ENCODE measurements around the gene IFFO2.

The IFFO2 gene

GRCh38 chr1:18861082-18861481, 95.4 kb downstream of the IFFO2 start:
- no peak for TF ChIP-seq POLR2A (IDR thresholded peaks at IDR 0.05; ENCODE audit: low read depth, low read length)
- no peak for FAIRE-seq
- DNase-seq (ENCODE audit: insufficient read length, low spot score): no peak

DNA sequence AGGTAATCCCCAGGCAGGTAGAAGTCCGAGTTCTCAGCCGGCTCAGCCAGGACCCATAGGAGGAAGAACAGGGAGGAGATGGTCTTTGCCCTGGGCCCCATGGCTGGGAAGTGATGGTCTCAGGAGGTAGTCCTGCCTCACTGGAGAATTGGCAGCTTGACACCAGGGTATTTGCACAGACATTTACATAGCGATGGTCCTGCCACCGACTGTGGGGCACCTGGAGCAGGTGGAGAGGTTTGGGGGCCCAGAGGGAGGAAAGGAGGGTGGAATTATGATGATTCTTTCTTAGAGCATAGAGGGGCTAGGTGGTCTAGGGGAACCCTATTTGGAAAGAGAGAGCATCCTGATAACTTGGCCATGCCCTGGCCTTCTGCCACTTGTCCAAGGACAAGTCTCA, 96.9 kb downstream of the IFFO2 start, which contains the start of gene TAS1R2:
Gene TAS1R2 (minus strand): TSS at position 101 of the 400 bp plus-strand sequence. CDS start 0 bp downstream, at position 101.
- DNase-seq (ENCODE audit: insufficient read length, low spot score) (no peak), FAIRE-seq (no peak)
- TF ChIP-seq POLR2A (IDR thresholded peaks at IDR 0.05; ENCODE audit: low read depth, low read length): no peak

GRCh38 chr1:18858070-18858688, 98.3 kb downstream of the IFFO2 start:
- no peak for TF ChIP-seq POLR2A (IDR thresholded peaks at IDR 0.05; ENCODE audit: low read depth, low read length)
- FAIRE-seq: no peak
- no peak for DNase-seq (ENCODE audit: insufficient read length, low spot score)

GRCh38 chr1:18856435-18856834, 100.0 kb downstream of the IFFO2 start:
- FAIRE-seq (no peak), DNase-seq (ENCODE audit: insufficient read length, low spot score) (no peak)
- TF ChIP-seq POLR2A (IDR thresholded peaks at IDR 0.05; ENCODE audit: low read depth, low read length): no peak

GRCh38 chr1:18855573-18855972, 100.9 kb downstream of the IFFO2 start:
- DNase-seq (ENCODE audit: insufficient read length, low spot score) (no peak), FAIRE-seq (no peak)
- TF ChIP-seq POLR2A (IDR thresholded peaks at IDR 0.05; ENCODE audit: low read depth, low read length): no peak

DNA sequence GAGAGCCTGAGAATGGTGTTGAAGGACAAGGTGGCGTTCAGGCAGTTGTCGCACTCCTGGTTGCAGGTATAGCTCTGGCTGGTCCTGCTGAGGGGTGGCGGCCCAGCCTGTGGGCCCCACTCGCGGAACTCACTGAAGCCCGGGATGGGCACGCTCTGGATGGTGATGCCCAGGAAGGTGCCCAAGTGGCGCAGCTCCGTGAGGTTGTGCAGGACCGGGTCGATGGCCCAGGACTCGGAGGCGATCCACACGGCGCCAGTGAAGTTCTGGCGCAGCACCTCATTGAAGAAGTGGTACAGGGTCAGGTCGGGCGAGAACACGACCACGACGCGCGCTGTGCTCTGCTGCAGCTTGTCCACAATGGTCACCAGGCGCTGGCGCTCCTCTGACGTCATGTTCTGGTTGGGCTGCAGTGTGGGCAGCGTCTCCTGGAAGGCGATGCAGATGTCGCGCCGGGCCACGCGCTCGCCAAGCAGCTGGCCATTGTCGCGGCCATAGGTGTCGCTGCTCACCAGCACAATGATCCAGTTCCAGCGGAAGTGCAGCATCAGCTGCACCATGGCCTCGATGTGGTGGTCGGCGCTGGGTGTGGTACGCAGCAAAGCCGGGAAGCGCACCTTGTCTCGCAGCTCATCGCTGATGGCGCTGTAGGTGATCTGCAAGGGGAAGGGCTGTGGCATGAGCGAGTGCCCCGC, 102.0 kb downstream of the IFFO2 start:
- TF ChIP-seq POLR2A (IDR thresholded peaks at IDR 0.05; ENCODE audit: low read depth, low read length): no peak
- DNase-seq (ENCODE audit: insufficient read length, low spot score): no peak
- FAIRE-seq: no peak

Data from H54 (cell line).